Vagina (tissue), 2 donors: ENCODE results near the gene EMID1.

Source experiments
- POLR2A ChIP-seq, 2 donors: fragments of 450-650 bp; IDR thresholded peaks; one replicate each; pipeline ENCODE4 v1.6.1; 2017; ENCODE audit warnings: antibody characterized with exemption in 2 of 2, mild to moderate bottlenecking in 2 of 2, moderate library complexity in 2 of 2
- POLR2AphosphoS5 ChIP-seq, 2 donors: sonication (generic); formaldehyde crosslinking; IDR thresholded peaks; one replicate each; pipeline ENCODE4 v1.9.0; 2017; ENCODE audit warnings: antibody characterized with exemption in 2 of 2, mild to moderate bottlenecking in 2 of 2, low read depth in 1 of 2; ENCODE audit not compliant: insufficient read depth in 1 of 2
- TF ChIP-seq, protein P1 (sequence below), 3 experiments: fragments of 450-650 bp in 2 of 3; fragments of 200-600 bp in 1 of 3; sonication (generic) in 1 of 3; IDR thresholded peaks; one replicate each; pipeline ENCODE4 v1.5.1; 2017 to 2019; ENCODE audit warnings: antibody characterized with exemption in 3 of 3, mild to moderate bottlenecking in 2 of 3, moderate library complexity in 2 of 3

DNA sequence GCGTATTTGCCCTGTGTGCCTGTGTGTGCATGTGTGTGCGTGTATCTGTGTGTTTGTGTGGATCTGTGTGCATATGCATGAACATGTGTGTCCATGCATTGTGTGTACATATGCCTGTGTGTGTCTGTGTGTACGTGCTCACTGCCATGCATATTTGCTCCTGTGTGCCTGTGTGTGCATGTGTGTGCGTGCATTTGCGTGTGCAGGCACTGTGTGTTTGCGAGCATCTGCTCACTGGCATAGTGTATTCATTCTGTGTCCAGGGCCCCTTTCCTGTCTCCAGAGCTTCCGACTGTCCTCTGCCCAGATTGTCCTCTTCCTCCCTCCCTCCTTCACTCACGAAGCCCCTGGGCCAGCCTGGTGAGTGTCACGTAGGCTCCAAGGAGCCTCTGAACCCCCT lies 5.8 kb downstream of the EMID1 start:
- TF ChIP-seq POLR2A (IDR thresholded peaks at IDR 0.05) = no peak
- TF ChIP-seq, protein P1, sequence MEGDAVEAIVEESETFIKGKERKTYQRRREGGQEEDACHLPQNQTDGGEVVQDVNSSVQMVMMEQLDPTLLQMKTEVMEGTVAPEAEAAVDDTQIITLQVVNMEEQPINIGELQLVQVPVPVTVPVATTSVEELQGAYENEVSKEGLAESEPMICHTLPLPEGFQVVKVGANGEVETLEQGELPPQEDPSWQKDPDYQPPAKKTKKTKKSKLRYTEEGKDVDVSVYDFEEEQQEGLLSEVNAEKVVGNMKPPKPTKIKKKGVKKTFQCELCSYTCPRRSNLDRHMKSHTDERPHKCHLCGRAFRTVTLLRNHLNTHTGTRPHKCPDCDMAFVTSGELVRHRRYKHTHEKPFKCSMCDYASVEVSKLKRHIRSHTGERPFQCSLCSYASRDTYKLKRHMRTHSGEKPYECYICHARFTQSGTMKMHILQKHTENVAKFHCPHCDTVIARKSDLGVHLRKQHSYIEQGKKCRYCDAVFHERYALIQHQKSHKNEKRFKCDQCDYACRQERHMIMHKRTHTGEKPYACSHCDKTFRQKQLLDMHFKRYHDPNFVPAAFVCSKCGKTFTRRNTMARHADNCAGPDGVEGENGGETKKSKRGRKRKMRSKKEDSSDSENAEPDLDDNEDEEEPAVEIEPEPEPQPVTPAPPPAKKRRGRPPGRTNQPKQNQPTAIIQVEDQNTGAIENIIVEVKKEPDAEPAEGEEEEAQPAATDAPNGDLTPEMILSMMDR (IDR thresholded peaks at IDR 0.05) = no peak
- no peak for TF ChIP-seq POLR2AphosphoS5 (IDR thresholded peaks at IDR 0.05; ENCODE audit: insufficient read depth in 1 of 2, low read depth in 1 of 2)
